Neural cell (in vitro differentiated cells): ENCODE measurements around the gene SULT1C3.

ENCODE experiments used
- CTCF ChIP-seq: fragments of 450-650 bp; IDR thresholded peaks from 2 replicates; pipeline ENCODE4 v1.5.1; 2014; ENCODE audit warnings: antibody characterized with exemption, mild to moderate bottlenecking, moderate library complexity; ENCODE audit not compliant: poor library complexity, severe bottlenecking
- EP300 ChIP-seq: fragments of 450-650 bp; conservative IDR thresholded peaks from 2 replicates; pipeline ENCODE4 v1.6.1; 2014; ENCODE audit warnings: antibody characterized with exemption, mild to moderate bottlenecking, moderate library complexity; ENCODE audit not compliant: poor library complexity, severe bottlenecking
- POLR2AphosphoS5 ChIP-seq: IDR thresholded peaks from 2 replicates; pipeline ENCODE4 v1.6.1; 2012
- TAF1 ChIP-seq: IDR thresholded peaks from 2 replicates; pipeline ENCODE4 v1.6.1; 2012; ENCODE audit warnings: low read depth

DNA sequence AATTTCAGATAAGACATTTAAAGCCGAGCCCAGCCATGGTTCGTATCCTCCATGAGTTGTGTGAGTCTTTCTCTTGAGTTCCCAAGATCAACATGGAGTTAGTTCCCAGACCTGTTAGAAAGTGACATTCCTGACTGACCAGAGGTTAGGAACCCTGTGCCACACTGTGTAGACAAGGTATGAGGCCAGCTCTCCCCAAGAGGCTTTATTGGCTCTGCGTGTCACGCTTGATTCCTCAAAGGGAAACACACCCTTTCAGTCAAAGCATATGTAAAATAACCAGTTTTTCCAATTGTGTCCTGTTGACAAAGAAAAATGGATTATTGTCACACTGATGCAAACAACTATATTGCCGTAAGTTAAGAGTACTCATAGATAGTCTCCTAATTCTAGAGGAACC, 1.2 kb downstream of the SULT1C3 start:
- TF ChIP-seq CTCF, result no peak
- TF ChIP-seq POLR2AphosphoS5, result no peak
- TF ChIP-seq TAF1, result no peak
- TF ChIP-seq EP300, result no peak
